PC-9 (cell line): ENCODE data around the gene ZSCAN4.

Source experiments
- CTCF ChIP-seq: fragments of 200-600 bp; sonication (generic); conservative IDR thresholded peaks from 2 replicates; pipeline ENCODE4 v1.6.1; 2017; ENCODE audit warnings: mixed run types, antibody characterized with exemption, mild to moderate bottlenecking, moderate library complexity
- EZH2 ChIP-seq: fragments of 200-600 bp; sonication (generic); IDR thresholded peaks from 2 replicates; pipeline ENCODE4 v1.8.0; 2017; ENCODE audit warnings: antibody characterized with exemption, low read depth

- TF ChIP-seq CTCF: no peak
- TF ChIP-seq EZH2: no peak
Observed at GRCh38 chr19:57682226-57682766, 13.6 kb downstream of the ZSCAN4 start.
